Activated B cell treated with CpG ODN at 0.5 μM for 24 hours (primary cell): Measurements from ENCODE around the gene PACRG. TPM values are rescaled to one million over a fixed set of nuclear protein-coding genes. Genes with fewer than 3 reads are reported as not detected.
"Not testable (repeated sequence)": the region's sequence is repeated elsewhere in the genome, so short reads cannot be mapped to it uniquely, and the experiment has no call there.

ENCODE experiments used
- ATAC-seq: fragments of 200-7000 bp; cut with Tn5 transposase; one replicate; pipeline ENCODE4 v1.10.0; 2021; ENCODE audit warnings: low read depth, mild to moderate bottlenecking, moderate library complexity
- CTCF ChIA-PET: fragments of 350-600 bp; sonication (Branson Sonifier 250); formaldehyde crosslinking; loops from one replicate; lab custom pipeline; 2021; ENCODE audit warnings: antibody characterized with exemption; lab: Charles Lee
- POLR2A ChIA-PET: fragments of 350-600 bp; sonication (Branson Sonifier 250); formaldehyde crosslinking; loops from one replicate; lab custom pipeline; 2021; ENCODE audit warnings: antibody characterized with exemption; lab: Charles Lee
- DNase-seq: peaks from one replicate; pipeline ENCODE4 v3.0.0; 2022
- H3K27ac Mint-ChIP-seq: one replicate; pipeline ENCODE4 v1.8.0; 2020; ENCODE audit warnings: mixed read lengths
- H3K27me3 Mint-ChIP-seq: one replicate; pipeline ENCODE4 v1.8.0; 2021; ENCODE audit warnings: mixed read lengths
- H3K36me3 Mint-ChIP-seq: one replicate; pipeline ENCODE4 v1.8.0; 2021; ENCODE audit warnings: low read depth, mixed read lengths
- H3K4me1 Mint-ChIP-seq: one replicate; pipeline ENCODE4 v1.8.0; 2021; ENCODE audit warnings: mixed read lengths
- H3K4me3 Mint-ChIP-seq: one replicate; pipeline ENCODE4 v1.8.0; 2020; ENCODE audit warnings: mild to moderate bottlenecking, mixed read lengths
- H3K9me3 Mint-ChIP-seq: one replicate; pipeline ENCODE4 v1.8.0; 2020; ENCODE audit warnings: mixed read lengths
- CTCF ChIP-seq: fragments of 200-600 bp; IDR thresholded peaks from one replicate; pipeline ENCODE4 v1.8.0; 2022; ENCODE audit warnings: antibody characterized with exemption, mild to moderate bottlenecking
- intact Hi-C: fragments of 100-400 bp; cut with micrococcal nuclease; formaldehyde crosslinking; loops from one replicate; pipeline ENCODE4 v1.15.1; 2024
- total RNA-seq: library from RNA; stranded (reverse); gene quantifications from 2 replicates; pipeline ENCODE4 v1.2.3, GENCODE V29; 2022

PACRG gene
- total RNA-seq, 1 donor from 2014 or later: not detected

- intact Hi-C loops: no loop called here
- no peak overlapping the region for H3K4me3 Mint-ChIP-seq
- H3K27me3 Mint-ChIP-seq: peaks cover 14% of the 10 kb centered on the region
- H3K4me1 Mint-ChIP-seq: no peaks in the 10 kb centered on the region
- CTCF ChIA-PET: no interaction called here
- no peak for TF ChIP-seq CTCF
- H3K27ac Mint-ChIP-seq: no peak overlapping the region
- no peaks in the 10 kb centered on the region for H3K9me3 Mint-ChIP-seq
- ATAC-seq (no peak), DNase-seq (no peak)
- H3K36me3 Mint-ChIP-seq: no peaks in the 10 kb centered on the region
- POLR2A ChIA-PET: no interaction called here
Measured at GRCh38 chr6:163313981-163314380, 586.2 kb downstream of the PACRG start.

GRCh38 chr6:163314791-163315470 lies 587.2 kb downstream of the PACRG start:
- ATAC-seq (no peak), DNase-seq (no peak)
- CTCF ChIA-PET: no interaction called here

GRCh38 chr6:163316866-163317495 lies 589.2 kb downstream of the PACRG start:
- H3K4me1 Mint-ChIP-seq, H3K27ac Mint-ChIP-seq, H3K9me3 Mint-ChIP-seq, H3K27me3 Mint-ChIP-seq, ATAC-seq, H3K4me3 Mint-ChIP-seq, DNase-seq, CTCF ChIA-PET, POLR2A ChIA-PET, intact Hi-C loops, H3K36me3 Mint-ChIP-seq: not testable (repeated sequence)

More at GRCh38 chr6:163314791-163315470, 587.2 kb downstream of the PACRG start:
- TF ChIP-seq CTCF: no peak
- Mint-ChIP-seq H3K36me3 (no peaks in the 10 kb centered on the region), H3K27me3 (peaks cover 12% of the 10 kb centered on the region), H3K4me1 (no peaks in the 10 kb centered on the region), H3K27ac (no peak overlapping the region), H3K9me3 (no peaks in the 10 kb centered on the region), H3K4me3 (no peak overlapping the region)
- intact Hi-C loops: no loop called here
- POLR2A ChIA-PET: no interaction called here

- Mint-ChIP-seq H3K4me3 (no peak overlapping the region), H3K36me3 (no peaks in the 10 kb centered on the region), H3K27ac (no peak overlapping the region), H3K4me1 (no peaks in the 10 kb centered on the region), H3K9me3 (no peaks in the 10 kb centered on the region), H3K27me3 (peaks cover 9% of the 10 kb centered on the region)
- ATAC-seq: no peak
- CTCF ChIA-PET: no interaction called here
- POLR2A ChIA-PET: no interaction called here
- TF ChIP-seq CTCF: no peak
- intact Hi-C loops: no loop called here
- no peak for DNase-seq
Measured at GRCh38 chr6:163318071-163318786, 590.5 kb downstream of the PACRG start.

GRCh38 chr6:163319609-163320366 lies 592.0 kb downstream of the PACRG start:
- DNase-seq (no peak), ATAC-seq (no peak)
- Mint-ChIP-seq H3K4me1 (no peaks in the 10 kb centered on the region), H3K4me3 (no peak overlapping the region), H3K27ac (no peak overlapping the region), H3K9me3 (no peaks in the 10 kb centered on the region), H3K36me3 (no peaks in the 10 kb centered on the region), H3K27me3 (peaks cover 12% of the 10 kb centered on the region)
- no peak for TF ChIP-seq CTCF
- CTCF ChIA-PET: no interaction called here
- POLR2A ChIA-PET: no interaction called here
- intact Hi-C loops: no loop called here
